BJ (cell line): ENCODE results near the gene IL13RA2. TPM values are rescaled to one million over a fixed set of nuclear protein-coding genes. Genes with fewer than 3 reads are reported as not detected.

Experiments
- CTCF ChIA-PET: fragments of 350-600 bp; formaldehyde crosslinking; extraction: SDS; loops from one replicate; lab custom pipeline; 2021; ENCODE audit warnings: antibody characterized with exemption, inconsistent platforms; lab: Yijun Ruan, JAX
- POLR2A ChIA-PET: fragments of 300-600 bp; sonication (Branson Sonifier 250); formaldehyde crosslinking; extraction: SDS; loops from one replicate; lab custom pipeline; 2021; ENCODE audit warnings: antibody characterized with exemption; lab: Charles Lee
- DNase-seq: peaks from one replicate; pipeline ENCODE4 v3.0.0-alpha.2; 2011; ENCODE audit warnings: low read depth
- H3K27me3 ChIP-seq: 2 replicates; pipeline ENCODE4 v1.6.0; 2011; ENCODE audit warnings: low read length; ENCODE audit not compliant: control insufficient read depth, insufficient read depth
- H3K36me3 ChIP-seq: 2 replicates; pipeline ENCODE4 v1.5.1; 2011; ENCODE audit warnings: low read length; ENCODE audit not compliant: control insufficient read depth, insufficient read depth
- H3K4me3 ChIP-seq: 2 replicates; pipeline ENCODE4 v1.5.1; 2011; ENCODE audit warnings: low read depth, mild to moderate bottlenecking, control low read depth, low read length
- CTCF ChIP-seq: IDR thresholded peaks from 2 replicates; pipeline ENCODE4 v1.5.1; 2011; ENCODE audit warnings: low read depth, mild to moderate bottlenecking, control low read depth, inconsistent platforms, low read length, moderate library complexity; ENCODE audit not compliant: insufficient read depth
- polyA plus RNA-seq: library from polyadenylated mRNA; depleted of rRNA; stranded (reverse); fragments of >200 nt; gene quantifications from 2 replicates; pipeline ENCODE4 v1.2.3, GENCODE V29; 2011

The IL13RA2 gene
- polyA plus RNA-seq, 1 experiment = 0.44 TPM

- no peak for TF ChIP-seq CTCF
- no peaks in the 10 kb centered on the region for H3K36me3 ChIP-seq
- no peaks in the 10 kb centered on the region for H3K27me3 ChIP-seq
- H3K4me3 ChIP-seq = no peak overlapping the region
- no peak for DNase-seq
- POLR2A ChIA-PET = no interaction called here
- CTCF ChIA-PET = no interaction called here
These were observed 18.6 kb upstream of the IL13RA2 start for GRCh38 chrX:115036029-115036428.

GRCh38 chrX:115031989-115032388 is 14.6 kb upstream of the IL13RA2 start:
- Histone ChIP-seq H3K4me3 (no peak overlapping the region), H3K36me3 (no peaks in the 10 kb centered on the region), H3K27me3 (no peaks in the 10 kb centered on the region)
- ChIA-PET CTCF (no interaction called here), POLR2A (no interaction called here)
- no peak for DNase-seq
- no peak for TF ChIP-seq CTCF

GRCh38 chrX:115030625-115031024 is 13.2 kb upstream of the IL13RA2 start:
- POLR2A ChIA-PET = no interaction called here

GRCh38 chrX:115029869-115030570 is 12.6 kb upstream of the IL13RA2 start:
- CTCF ChIA-PET = interaction anchor here (0.7 kb wide), 1 partner anchor 48 kb away, joined by 3 read pairs; no protein-coding TSS in a partner anchor
- H3K36me3 ChIP-seq = no peaks in the 10 kb centered on the region
- POLR2A ChIA-PET = interaction anchor here (0.6 kb wide), 1 partner anchor 80 kb away, joined by 3 read pairs; no protein-coding TSS in a partner anchor
- DNase-seq = no peak
- TF ChIP-seq CTCF = no peak
- H3K4me3 ChIP-seq = no peak overlapping the region
- no peaks in the 10 kb centered on the region for H3K27me3 ChIP-seq

More at GRCh38 chrX:115030625-115031024, 13.2 kb upstream of the IL13RA2 start:
- no peak for TF ChIP-seq CTCF
- CTCF ChIA-PET = interaction anchor here (0.6 to 0.7 kb wide), 2 partner anchors 49 to 106 kb away, joined by 3 read pairs; no protein-coding TSS in a partner anchor
- H3K27me3 ChIP-seq = no peaks in the 10 kb centered on the region
- DNase-seq = no peak
- H3K4me3 ChIP-seq = no peak overlapping the region
- H3K36me3 ChIP-seq = no peaks in the 10 kb centered on the region

GRCh38 chrX:115029440-115029839 is 12.0 kb upstream of the IL13RA2 start:
- Histone ChIP-seq H3K4me3 (no peak overlapping the region), H3K36me3 (no peaks in the 10 kb centered on the region), H3K27me3 (no peaks in the 10 kb centered on the region)
- CTCF ChIA-PET = no interaction called here
- no peak for DNase-seq
- POLR2A ChIA-PET = no interaction called here
- no peak for TF ChIP-seq CTCF
